GM21528 (cell line): ENCODE data around the gene ACADL.
"Not testable (repeated sequence)": the region's sequence is repeated elsewhere in the genome, so short reads cannot be mapped to it uniquely, and the experiment has no call there.

Source experiments
- ATAC-seq: cut with Tn5 transposase; IDR thresholded peaks from one replicate; pipeline ENCODE4 v1.9.1; 2021; ENCODE audit warnings: mild to moderate bottlenecking, moderate library complexity; ENCODE audit not compliant: unreplicated experiment, low FRiP score

Gene ACADL

GRCh38 chr2:210203558-210203957 is 21.7 kb downstream of the ACADL start:
- no peak for ATAC-seq

- no peak for ATAC-seq
These were observed 22.1 kb downstream of the ACADL start for GRCh38 chr2:210203147-210203546.

- no peak for ATAC-seq
These were observed 25.4 kb downstream of the ACADL start for GRCh38 chr2:210199854-210200253.

- no peak for ATAC-seq
These were observed 26.0 kb downstream of the ACADL start for GRCh38 chr2:210199186-210199765.

- no peak for ATAC-seq
These were observed 26.9 kb downstream of the ACADL start for GRCh38 chr2:210198326-210198725.

GRCh38 chr2:210197720-210198119 is 27.5 kb downstream of the ACADL start:
- ATAC-seq = no peak

GRCh38 chr2:210195101-210195852 is 30.0 kb downstream of the ACADL start:
- ATAC-seq = peak; percentile 48

GRCh38 chr2:210190345-210190744 is 34.9 kb downstream of the ACADL start:
- peak; percentile 59 for ATAC-seq

GRCh38 chr2:210189452-210190138 is 35.7 kb downstream of the ACADL start:
- no peak for ATAC-seq

GRCh38 chr2:210188755-210189154 is 36.5 kb downstream of the ACADL start:
- ATAC-seq = no peak

GRCh38 chr2:210188190-210188589 is 37.1 kb downstream of the ACADL start:
- no peak for ATAC-seq

- not testable (repeated sequence) for ATAC-seq
These were observed 41.3 kb downstream of the ACADL start for GRCh38 chr2:210183936-210184335.

- not testable (repeated sequence) for ATAC-seq
These were observed 43.6 kb downstream of the ACADL start for GRCh38 chr2:210181606-210182088.

GRCh38 chr2:210181033-210181605 is 44.1 kb downstream of the ACADL start:
- not testable (repeated sequence) for ATAC-seq

- no peak for ATAC-seq
These were observed 44.8 kb downstream of the ACADL start for GRCh38 chr2:210180477-210180876.

- no peak for ATAC-seq
These were observed 45.8 kb downstream of the ACADL start for GRCh38 chr2:210179351-210179990.

- ATAC-seq = no peak
These were observed 47.5 kb downstream of the ACADL start for GRCh38 chr2:210177769-210178168.

- ATAC-seq = not testable (repeated sequence)
These were observed 48.1 kb downstream of the ACADL start for GRCh38 chr2:210177115-210177514.

- ATAC-seq = no peak
These were observed 51.2 kb downstream of the ACADL start for GRCh38 chr2:210174086-210174485.

- ATAC-seq = no peak
These were observed 53.0 kb downstream of the ACADL start for GRCh38 chr2:210172219-210172575.
